Measurements from ENCODE around the gene OGA.

OGA gene

GRCh38 chr10:101777619-101778145, 40.6 kb downstream of the OGA start:
- in situ Hi-C loops (cut with MboI; ENCODE audit: low sequenced_read_pairs): no loop called here

GRCh38 chr10:101776161-101776817, 42.0 kb downstream of the OGA start:
- in situ Hi-C loops (cut with MboI; ENCODE audit: low sequenced_read_pairs): no loop called here

- in situ Hi-C loops (cut with MboI; ENCODE audit: low sequenced_read_pairs): no loop called here
Observed at GRCh38 chr10:101775273-101776160, 42.7 kb downstream of the OGA start, which contains the start of gene FGF8. Gene FGF8, minus strand, starts transcription at chr10:101776114. Its CDS starts 214 bp downstream, at chr10:101775900.

DNA sequence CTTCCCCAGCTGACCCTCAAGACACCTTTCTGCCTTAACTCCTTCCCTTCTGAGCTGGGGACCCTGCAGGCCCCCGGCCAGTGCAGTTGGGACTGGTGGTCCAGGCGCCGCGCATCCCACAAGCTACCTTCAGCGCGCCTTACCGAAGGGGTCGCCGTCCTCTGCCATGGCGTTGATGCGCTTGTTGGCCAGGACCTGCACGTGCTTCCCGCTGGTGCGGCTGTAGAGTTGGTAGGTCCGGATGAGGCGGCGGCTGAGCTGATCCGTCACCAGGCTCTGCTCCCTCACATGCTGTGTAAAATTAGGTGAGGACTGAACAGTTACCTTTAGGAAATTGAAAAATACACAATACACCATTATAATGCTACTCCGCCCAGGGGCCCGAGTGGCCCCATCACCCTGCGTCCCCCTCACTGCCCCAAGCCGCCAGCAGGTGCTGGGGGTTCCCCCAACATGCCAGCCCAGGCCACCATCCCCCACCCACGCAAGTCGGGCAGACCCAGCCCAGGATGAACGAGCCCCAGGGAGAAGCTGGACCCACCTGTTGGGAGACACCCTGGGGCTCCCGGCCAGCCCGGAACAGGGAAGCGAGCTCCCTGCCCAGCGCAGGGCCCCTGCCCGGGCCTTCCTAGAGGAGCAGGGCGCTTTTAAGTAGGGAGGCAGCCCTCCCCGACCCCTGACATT, 43.5 kb downstream of the OGA start:
- in situ Hi-C loops (cut with MboI; ENCODE audit: low sequenced_read_pairs): no loop called here

- in situ Hi-C loops (cut with MboI; ENCODE audit: low sequenced_read_pairs): no loop called here
Observed at GRCh38 chr10:101773923-101774588, 44.2 kb downstream of the OGA start.

GRCh38 chr10:101772895-101773761, 45.1 kb downstream of the OGA start:
- in situ Hi-C loops (cut with MboI; ENCODE audit: low sequenced_read_pairs): no loop called here

- in situ Hi-C loops (cut with MboI; ENCODE audit: low sequenced_read_pairs): no loop called here
Observed at GRCh38 chr10:101772017-101772894, 46.0 kb downstream of the OGA start.

DNA sequence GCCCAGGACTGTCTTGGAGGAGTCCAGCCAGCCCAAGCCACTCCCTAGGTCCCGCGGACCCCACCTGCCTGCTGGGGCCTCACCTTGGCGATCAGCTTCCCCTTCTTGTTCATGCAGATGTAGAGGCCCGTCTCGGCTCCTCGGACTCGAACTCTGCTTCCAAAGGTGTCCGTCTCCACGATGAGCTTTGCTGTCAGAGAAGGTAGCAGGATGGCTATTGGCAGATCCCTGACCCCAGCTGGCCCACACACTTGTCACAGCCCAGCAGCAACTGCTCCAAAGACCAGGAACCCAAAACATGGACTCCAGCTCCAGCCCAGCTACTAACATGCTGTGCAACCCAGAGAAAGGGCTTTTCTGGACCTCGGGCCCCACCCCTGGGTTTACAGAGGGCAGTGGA, 46.9 kb downstream of the OGA start:
- in situ Hi-C loops (cut with MboI; ENCODE audit: low sequenced_read_pairs): no loop called here

DNA sequence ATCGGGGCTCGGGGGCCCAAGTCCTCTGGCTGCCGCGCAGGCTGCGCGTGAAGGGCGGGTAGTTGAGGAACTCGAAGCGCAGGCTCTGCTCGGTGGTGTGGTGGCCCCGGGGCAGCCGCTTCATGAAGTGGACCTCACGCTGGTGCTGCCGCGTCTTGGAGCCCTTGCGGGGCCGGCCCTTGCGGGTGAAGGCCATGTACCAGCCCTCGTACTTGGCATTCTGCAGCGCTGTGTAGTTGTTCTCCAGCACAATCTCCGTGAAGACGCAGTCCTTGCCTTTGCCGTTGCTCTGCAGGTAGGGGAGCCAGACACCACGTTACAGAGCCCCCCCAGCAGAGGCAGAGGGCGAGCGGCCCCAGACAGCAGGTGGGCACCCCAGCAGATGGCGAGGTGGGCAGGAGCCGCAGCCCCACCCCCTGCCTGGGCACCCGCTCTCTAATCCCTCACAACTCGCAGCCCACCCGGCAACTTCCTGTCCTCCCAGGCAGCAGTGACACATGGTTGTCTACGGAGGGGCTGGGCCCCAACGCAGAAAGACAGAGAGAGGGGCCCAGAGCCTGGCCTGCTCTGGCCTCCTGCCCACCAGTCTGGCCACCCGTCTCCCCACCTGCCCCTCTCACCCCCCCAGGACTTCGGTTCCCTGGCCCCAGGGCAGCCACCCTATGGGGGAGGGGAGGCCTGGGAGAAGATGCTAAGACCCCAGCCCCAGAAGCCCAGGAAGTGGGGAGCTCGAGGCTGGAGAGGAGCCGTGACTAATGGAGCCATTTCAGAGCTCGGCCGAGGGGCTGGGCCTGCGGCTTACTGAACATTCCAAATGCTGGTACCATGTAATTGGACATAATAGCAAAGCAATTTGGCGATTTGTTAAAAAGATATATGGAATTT, 47.7 kb downstream of the OGA start:
- in situ Hi-C loops (cut with MboI; ENCODE audit: low sequenced_read_pairs): no loop called here

GRCh38 chr10:101769541-101770180, 48.6 kb downstream of the OGA start:
- in situ Hi-C loops (cut with MboI; ENCODE audit: low sequenced_read_pairs): no loop called here

- in situ Hi-C loops (cut with MboI; ENCODE audit: low sequenced_read_pairs): no loop called here
Observed at GRCh38 chr10:101768791-101769170, 49.5 kb downstream of the OGA start.

- in situ Hi-C loops (cut with MboI; ENCODE audit: low sequenced_read_pairs): no loop called here
Observed at GRCh38 chr10:101767966-101768790, 50.1 kb downstream of the OGA start.

DNA sequence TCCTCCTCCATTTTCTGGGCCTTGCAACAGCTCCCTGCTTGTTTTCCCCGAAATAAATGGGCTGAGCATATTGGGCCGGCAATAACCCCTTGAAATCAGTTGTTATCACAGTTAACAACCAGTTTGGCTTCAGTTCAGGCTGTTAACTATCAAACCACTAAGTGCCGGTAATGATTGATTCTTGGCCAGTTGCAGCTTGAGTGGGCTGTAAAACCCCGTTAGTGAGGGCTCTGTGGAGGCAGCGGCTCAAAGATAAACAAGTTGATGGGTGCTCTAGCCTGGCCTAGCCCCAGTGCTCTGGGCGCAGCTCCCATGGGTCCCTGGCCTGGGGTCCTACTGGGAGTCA, 50.7 kb downstream of the OGA start:
- in situ Hi-C loops (cut with MboI; ENCODE audit: low sequenced_read_pairs): no loop called here

DNA sequence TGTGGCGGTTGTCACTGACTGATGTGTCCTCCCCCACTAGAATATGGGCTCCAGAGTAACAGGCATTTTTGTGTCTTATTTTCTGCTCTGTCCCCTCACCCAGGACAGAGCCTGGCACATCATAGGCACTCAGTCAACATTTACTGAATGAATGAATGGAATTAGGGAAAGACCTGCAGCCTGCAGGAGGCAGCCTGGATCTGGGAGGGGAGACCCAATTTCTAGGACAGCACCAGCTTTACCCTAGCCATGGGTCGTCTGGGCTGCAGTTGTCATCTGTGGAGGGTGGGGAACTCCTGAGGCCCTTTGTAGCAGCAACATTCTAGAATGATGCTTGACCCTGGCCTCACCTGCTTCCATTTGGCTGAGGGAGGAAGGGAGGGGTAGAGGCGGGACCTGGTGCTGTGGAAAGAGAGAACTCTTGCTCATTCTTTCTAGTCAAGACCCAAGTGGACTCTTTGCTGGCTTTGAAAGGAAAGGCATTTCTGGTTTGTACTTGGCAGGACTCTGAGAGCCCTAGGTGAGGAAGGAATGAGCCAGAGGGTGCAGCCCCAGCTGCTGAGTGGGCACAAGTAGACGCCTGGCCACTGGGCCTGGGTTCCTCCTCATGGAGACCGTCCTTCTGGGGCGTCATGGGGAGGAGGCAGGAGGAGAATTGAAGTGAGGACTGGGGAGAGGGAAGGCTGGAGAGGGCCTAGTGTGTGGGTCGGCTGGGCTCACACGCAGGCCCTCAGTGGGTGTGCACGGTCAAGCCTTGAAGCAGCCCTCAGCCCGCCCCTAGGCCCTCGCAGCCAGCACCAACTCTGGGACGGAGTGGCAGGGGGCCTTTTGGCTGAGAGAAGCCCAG, 51.3 kb downstream of the OGA start:
- in situ Hi-C loops (cut with MboI; ENCODE audit: low sequenced_read_pairs): no loop called here

DNA sequence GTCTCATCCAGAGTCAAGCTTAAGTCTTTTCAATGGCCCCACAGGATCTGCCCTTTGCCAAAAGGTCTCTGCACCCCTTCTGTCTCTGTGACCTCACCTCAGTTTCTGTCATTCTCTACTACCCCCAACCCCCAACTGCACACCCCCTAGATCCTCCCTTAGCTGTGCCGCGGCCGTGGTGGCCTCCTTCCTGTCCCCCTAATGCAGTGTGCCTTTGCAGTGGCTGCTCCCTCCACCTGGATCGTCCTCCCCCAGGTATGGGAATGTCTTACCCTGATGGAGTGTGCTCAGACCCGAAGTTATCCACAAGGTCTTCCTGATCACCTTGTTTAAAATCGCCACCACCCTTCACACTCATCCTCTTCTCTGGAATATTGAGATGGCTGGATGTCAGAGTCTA, 51.9 kb downstream of the OGA start:
- in situ Hi-C loops (cut with MboI; ENCODE audit: low sequenced_read_pairs): no loop called here
